ENCODE data around the gene TRIM63. TPM values are rescaled to one million over a fixed set of nuclear protein-coding genes. Genes with fewer than 3 reads are reported as not detected.

Gene TRIM63
- total RNA-seq, 1 donor from 2014 or later: not detected

GRCh38 chr1:26035959-26036755 lies 31.3 kb downstream of the TRIM63 start:
- intact Hi-C loops (cut with DNase I): loop anchor here (10.0 kb wide), 1 partner anchor 129 kb away; the partner anchor contains the start of genes C1orf232 and ZNF593
- Histone ChIP-seq H3K27ac (peak overlapping the region; percentile 85), H3K4me3 (peak overlapping the region; percentile 75 to 79), H3K4me1 (peaks cover 13% of the 10 kb centered on the region), H3K36me3 (no peaks in the 10 kb centered on the region), H3K27me3 (no peaks in the 10 kb centered on the region), H3K9me3 (no peaks in the 10 kb centered on the region)
- no peak for DNase-seq (ENCODE audit: extremely low spot score in 2 of 2)
- TF ChIP-seq, protein P1, sequence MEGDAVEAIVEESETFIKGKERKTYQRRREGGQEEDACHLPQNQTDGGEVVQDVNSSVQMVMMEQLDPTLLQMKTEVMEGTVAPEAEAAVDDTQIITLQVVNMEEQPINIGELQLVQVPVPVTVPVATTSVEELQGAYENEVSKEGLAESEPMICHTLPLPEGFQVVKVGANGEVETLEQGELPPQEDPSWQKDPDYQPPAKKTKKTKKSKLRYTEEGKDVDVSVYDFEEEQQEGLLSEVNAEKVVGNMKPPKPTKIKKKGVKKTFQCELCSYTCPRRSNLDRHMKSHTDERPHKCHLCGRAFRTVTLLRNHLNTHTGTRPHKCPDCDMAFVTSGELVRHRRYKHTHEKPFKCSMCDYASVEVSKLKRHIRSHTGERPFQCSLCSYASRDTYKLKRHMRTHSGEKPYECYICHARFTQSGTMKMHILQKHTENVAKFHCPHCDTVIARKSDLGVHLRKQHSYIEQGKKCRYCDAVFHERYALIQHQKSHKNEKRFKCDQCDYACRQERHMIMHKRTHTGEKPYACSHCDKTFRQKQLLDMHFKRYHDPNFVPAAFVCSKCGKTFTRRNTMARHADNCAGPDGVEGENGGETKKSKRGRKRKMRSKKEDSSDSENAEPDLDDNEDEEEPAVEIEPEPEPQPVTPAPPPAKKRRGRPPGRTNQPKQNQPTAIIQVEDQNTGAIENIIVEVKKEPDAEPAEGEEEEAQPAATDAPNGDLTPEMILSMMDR (IDR thresholded peaks at IDR 0.05): peak; percentile 98 to 99 (median 98)
- no peak for TF ChIP-seq POLR2A (IDR thresholded peaks at IDR 0.05)
- peak in 1 of 2 donors; percentile 16 for TF ChIP-seq POLR2AphosphoS5 (IDR thresholded peaks at IDR 0.05; ENCODE audit: insufficient read depth in 1 of 2, low read depth in 1 of 2)

DNA sequence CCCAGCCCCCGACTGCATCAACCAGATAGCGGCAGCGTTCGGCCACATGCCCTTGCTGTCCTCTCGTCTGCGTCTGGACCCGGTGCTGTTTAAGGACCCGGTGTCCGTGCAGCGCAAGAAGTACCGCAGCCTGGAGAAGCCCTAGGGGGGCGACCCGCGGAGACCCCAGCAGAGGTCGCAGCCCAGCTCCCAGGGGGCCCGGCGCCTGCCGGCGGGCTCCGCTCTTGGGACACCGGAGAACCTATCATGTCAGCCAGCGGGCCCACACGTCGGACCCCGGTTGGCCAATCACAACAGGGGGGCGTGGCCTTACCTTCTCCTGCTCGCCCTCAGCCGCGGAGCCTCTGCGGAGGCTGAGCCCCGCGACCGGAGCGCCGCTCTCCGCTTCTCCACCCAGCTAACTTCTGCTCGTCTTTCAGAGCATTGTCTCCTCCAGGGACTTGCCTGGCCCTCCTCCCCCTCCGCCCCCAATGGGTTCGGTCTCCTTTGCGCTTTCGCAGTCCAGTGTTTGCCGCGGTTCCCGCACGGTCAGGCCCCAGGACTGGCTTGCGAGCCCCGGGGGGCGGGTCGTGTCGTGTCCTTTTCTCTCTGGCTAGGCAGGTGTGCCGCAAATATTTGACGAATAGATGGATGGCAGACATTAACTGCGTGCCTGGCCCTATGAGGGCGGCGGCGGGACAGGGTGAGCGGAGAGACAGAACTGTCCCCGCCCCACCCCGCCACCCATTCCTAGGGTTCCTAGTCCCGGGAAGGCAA lies 32.0 kb downstream of the TRIM63 start:
- TF ChIP-seq, protein P1 (IDR thresholded peaks at IDR 0.05): no peak
- TF ChIP-seq POLR2AphosphoS5 (IDR thresholded peaks at IDR 0.05; ENCODE audit: insufficient read depth in 1 of 2, low read depth in 1 of 2) (peak; percentile 65 to 95), POLR2A (IDR thresholded peaks at IDR 0.05) (peak in 1 of 2 donors; percentile 68)
- Histone ChIP-seq H3K4me3 (peak overlapping the region; percentile 75 to 79), H3K36me3 (no peaks in the 10 kb centered on the region), H3K4me1 (peaks cover 13% of the 10 kb centered on the region), H3K27ac (peak overlapping the region; percentile 85), H3K27me3 (no peaks in the 10 kb centered on the region), H3K9me3 (no peaks in the 10 kb centered on the region)
- intact Hi-C loops (cut with DNase I): loop anchor here (10.0 kb wide), 1 partner anchor 129 kb away; the partner anchor contains the start of genes C1orf232 and ZNF593
- DNase-seq (ENCODE audit: extremely low spot score in 2 of 2): peak in 1 of 2 donors; percentile 95

GRCh38 chr1:26034504-26035202 lies 32.8 kb downstream of the TRIM63 start:
- Histone ChIP-seq H3K27ac (peak overlapping the region; percentile 85), H3K4me1 (peaks cover 13% of the 10 kb centered on the region)

GRCh38 chr1:26032656-26033357 lies 34.6 kb downstream of the TRIM63 start:
- H3K36me3 ChIP-seq: no peaks in the 10 kb centered on the region
- DNase-seq (ENCODE audit: extremely low spot score in 2 of 2): no peak
- peaks cover 13% of the 10 kb centered on the region for H3K4me1 ChIP-seq
- no peak for TF ChIP-seq POLR2A (IDR thresholded peaks at IDR 0.05)
- no peak for TF ChIP-seq POLR2AphosphoS5 (IDR thresholded peaks at IDR 0.05; ENCODE audit: insufficient read depth in 1 of 2, low read depth in 1 of 2)
- TF ChIP-seq, protein P1 (IDR thresholded peaks at IDR 0.05): no peak
- H3K27ac ChIP-seq: no peak overlapping the region
- H3K4me3 ChIP-seq: no peak overlapping the region
- no peaks in the 10 kb centered on the region for H3K27me3 ChIP-seq
- H3K9me3 ChIP-seq: no peaks in the 10 kb centered on the region
- intact Hi-C loops (cut with DNase I): loop anchor here (10.0 kb wide), 1 partner anchor 132 kb away; the partner anchor contains the start of genes C1orf232 and ZNF593

More at GRCh38 chr1:26034504-26035202, 32.8 kb downstream of the TRIM63 start:
- DNase-seq (ENCODE audit: extremely low spot score in 2 of 2): no peak
- no peaks in the 10 kb centered on the region for H3K36me3 ChIP-seq
- no peaks in the 10 kb centered on the region for H3K9me3 ChIP-seq
- peak overlapping the region; percentile 75 to 79 for H3K4me3 ChIP-seq
- intact Hi-C loops (cut with DNase I): loop anchor here (10.0 kb wide), 1 partner anchor 130 kb away; the partner anchor contains the start of genes C1orf232 and ZNF593
- no peaks in the 10 kb centered on the region for H3K27me3 ChIP-seq
- TF ChIP-seq POLR2A (IDR thresholded peaks at IDR 0.05): no peak
- TF ChIP-seq, protein P1 (IDR thresholded peaks at IDR 0.05): no peak
- no peak for TF ChIP-seq POLR2AphosphoS5 (IDR thresholded peaks at IDR 0.05; ENCODE audit: insufficient read depth in 1 of 2, low read depth in 1 of 2)
